OCI-LY3 (cell line): ENCODE results near the gene POLH.
A peak's percentile ranks its signal among the peaks of the same experiment; 100 is the strongest.
"Not testable (repeated sequence)": the region's sequence is repeated elsewhere in the genome, so short reads cannot be mapped to it uniquely, and the experiment has no call there.

Experiments used
- H2AFZ ChIP-seq: fragments of 200-600, 300-600 bp; shearing (Covaris generic); 2 replicates; pipeline ENCODE4 v1.6.0; 2014; ENCODE audit warnings: antibody characterized with exemption, low read depth, low read length
- H3K27ac ChIP-seq: fragments of 200-600, 300-600 bp; sonication (generic); 2 replicates; pipeline ENCODE4 v1.5.1; 2014; ENCODE audit warnings: mild to moderate bottlenecking, low read length, moderate library complexity, mixed read lengths
- H3K27me3 ChIP-seq: fragments of 200-600, 300-600 bp; sonication (generic); 2 replicates; pipeline ENCODE4 v1.6.1; 2014; ENCODE audit warnings: low read depth, low read length, mixed read lengths
- H3K36me3 ChIP-seq: fragments of 200-600, 300-600 bp; sonication (generic); replicated peaks from 2 replicates; pipeline ENCODE3; 2014; ENCODE audit warnings: low read depth, low read length, mixed read lengths
- H3K4me1 ChIP-seq: fragments of 300-600, 200-600 bp; sonication (generic); 2 replicates; pipeline ENCODE4 v1.6.1; 2014; ENCODE audit warnings: low read length, mixed read lengths
- H3K4me2 ChIP-seq: fragments of 200-600, 300-600 bp; sonication (generic); 2 replicates; pipeline ENCODE4 v1.6.1; 2014; ENCODE audit warnings: low read length, mixed read lengths
- H3K4me3 ChIP-seq: fragments of 300-600, 200-600 bp; sonication (generic); 2 replicates; pipeline ENCODE4 v1.5.1; 2014; ENCODE audit warnings: antibody characterized with exemption, mild to moderate bottlenecking, low read length, moderate library complexity
- H3K79me2 ChIP-seq: fragments of 300-600, 200-600 bp; shearing (Covaris generic); 2 replicates; pipeline ENCODE4 v1.6.1; 2014; ENCODE audit warnings: mild to moderate bottlenecking, low read length, mixed read lengths
- H3K9ac ChIP-seq: fragments of 300-600, 200-600 bp; shearing (Covaris generic); 2 replicates; pipeline ENCODE4 v1.6.0; 2014; ENCODE audit warnings: mild to moderate bottlenecking, low read length, moderate library complexity
- H3K9me3 ChIP-seq: fragments of 200-600, 300-600 bp; shearing (Covaris generic); 2 replicates; pipeline ENCODE4 v1.6.1; 2014; ENCODE audit warnings: low read length, mixed read lengths; ENCODE audit not compliant: insufficient read depth
- H4K20me1 ChIP-seq: fragments of 200-600, 300-600 bp; sonication (generic); 2 replicates; pipeline ENCODE4 v1.6.1; 2016; ENCODE audit warnings: low read length, mixed read lengths; ENCODE audit not compliant: insufficient read depth
- EZH2phosphoT487 ChIP-seq: fragments of 200-600 bp; shearing (Covaris generic); IDR thresholded peaks from 2 replicates; pipeline ENCODE4 v1.6.1; 2018; ENCODE audit warnings: antibody characterized with exemption, mixed run types, low read depth
- TF ChIP-seq, protein P1 (sequence below): fragments of 200-600, 300-600 bp; sonication (generic); IDR thresholded peaks from 2 replicates; pipeline ENCODE4 v1.5.1; 2014; ENCODE audit warnings: antibody characterized with exemption, low read length, low read depth

The POLH gene

DNA sequence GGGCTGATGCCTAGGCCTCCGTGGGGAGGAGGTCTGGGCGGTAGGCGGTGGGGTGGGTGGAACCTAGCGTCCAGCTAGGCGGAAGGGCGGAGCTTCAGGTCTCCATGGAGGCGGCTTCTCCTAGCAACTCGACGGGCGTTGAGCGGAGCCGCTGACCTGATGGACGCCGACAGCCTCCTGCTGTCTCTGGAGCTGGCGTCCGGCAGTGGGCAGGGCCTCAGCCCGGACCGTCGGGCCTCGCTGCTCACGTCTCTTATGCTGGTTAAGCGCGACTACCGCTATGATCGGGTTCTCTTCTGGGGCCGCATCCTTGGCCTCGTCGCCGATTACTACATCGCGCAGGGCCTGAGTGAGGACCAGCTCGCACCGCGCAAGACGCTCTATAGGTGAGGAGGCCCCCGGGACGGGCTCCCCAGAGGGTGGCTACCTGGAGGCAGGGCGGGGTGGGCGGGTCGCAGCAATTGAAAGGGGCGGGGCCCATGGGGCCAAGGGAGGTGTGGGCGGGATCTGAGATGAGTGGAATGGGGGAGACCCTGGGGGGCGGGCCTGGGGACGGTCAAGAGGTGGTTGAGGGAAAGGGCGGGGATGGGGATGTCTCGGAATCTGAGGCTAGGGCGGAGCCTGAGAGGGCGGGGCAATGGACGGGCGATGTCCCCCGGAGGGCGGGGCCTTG lies 69.1 kb downstream of the POLH start, which contains the start of gene RSPH9:
Gene RSPH9, plus strand, starts transcription at position 97 of the 673 bp plus-strand sequence. Its CDS starts 63 bp downstream, at position 160.
- peak within 1 kb of the TSS; percentile 3; the same call in 1 of the 2 replicates for H3K27ac ChIP-seq

DNA sequence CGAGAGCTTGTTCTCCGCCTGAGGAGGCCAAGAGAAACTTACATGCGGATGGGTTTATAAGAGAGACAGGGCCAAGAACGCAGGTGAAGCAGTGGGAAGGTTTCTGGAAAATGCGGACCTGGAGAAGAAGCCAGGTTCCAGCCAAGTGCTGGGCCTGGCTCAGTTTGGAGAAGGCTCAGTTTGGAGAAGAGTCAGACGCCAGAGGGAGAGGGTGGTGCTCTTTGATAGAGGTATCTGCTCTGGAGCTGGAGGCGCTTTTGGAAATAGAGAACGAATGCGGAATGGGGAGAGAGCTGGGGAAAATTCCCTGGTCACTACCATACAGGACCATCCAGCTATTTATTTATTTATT lies 69.6 kb downstream of the POLH start:
- Histone ChIP-seq H3K4me1 (no peaks in the 10 kb centered on the region), H3K4me3 (no peak overlapping the region), H3K36me3 (peaks cover 14% of the 10 kb centered on the region), H3K9me3 (no peaks in the 10 kb centered on the region), H4K20me1 (peaks cover 13% of the 10 kb centered on the region), H3K4me2 (no peak overlapping the region), H3K9ac (no peak overlapping the region), H3K27ac (no peak overlapping the region), H2AFZ (no peak overlapping the region), H3K79me2 (peaks cover 8% of the 10 kb centered on the region), H3K27me3 (no peaks in the 10 kb centered on the region)
- no peak for TF ChIP-seq EZH2phosphoT487
- TF ChIP-seq, protein P1, sequence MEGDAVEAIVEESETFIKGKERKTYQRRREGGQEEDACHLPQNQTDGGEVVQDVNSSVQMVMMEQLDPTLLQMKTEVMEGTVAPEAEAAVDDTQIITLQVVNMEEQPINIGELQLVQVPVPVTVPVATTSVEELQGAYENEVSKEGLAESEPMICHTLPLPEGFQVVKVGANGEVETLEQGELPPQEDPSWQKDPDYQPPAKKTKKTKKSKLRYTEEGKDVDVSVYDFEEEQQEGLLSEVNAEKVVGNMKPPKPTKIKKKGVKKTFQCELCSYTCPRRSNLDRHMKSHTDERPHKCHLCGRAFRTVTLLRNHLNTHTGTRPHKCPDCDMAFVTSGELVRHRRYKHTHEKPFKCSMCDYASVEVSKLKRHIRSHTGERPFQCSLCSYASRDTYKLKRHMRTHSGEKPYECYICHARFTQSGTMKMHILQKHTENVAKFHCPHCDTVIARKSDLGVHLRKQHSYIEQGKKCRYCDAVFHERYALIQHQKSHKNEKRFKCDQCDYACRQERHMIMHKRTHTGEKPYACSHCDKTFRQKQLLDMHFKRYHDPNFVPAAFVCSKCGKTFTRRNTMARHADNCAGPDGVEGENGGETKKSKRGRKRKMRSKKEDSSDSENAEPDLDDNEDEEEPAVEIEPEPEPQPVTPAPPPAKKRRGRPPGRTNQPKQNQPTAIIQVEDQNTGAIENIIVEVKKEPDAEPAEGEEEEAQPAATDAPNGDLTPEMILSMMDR: no peak

More for the DNA sequence above, 69.1 kb downstream of the POLH start, which contains the start of gene RSPH9:
- peaks cover 13% of the 10 kb centered on the region for H4K20me1 ChIP-seq
- H3K4me3 ChIP-seq: no peak within 1 kb of the TSS
- H3K4me1 ChIP-seq: no peaks in the 10 kb centered on the region
- H3K79me2 ChIP-seq: peaks cover 13% of the 10 kb centered on the region
- H3K4me2 ChIP-seq: no peak within 1 kb of the TSS
- H3K9me3 ChIP-seq: no peaks in the 10 kb centered on the region
- H2AFZ ChIP-seq: no peak within 1 kb of the TSS
- peaks cover 19% of the 10 kb centered on the region for H3K36me3 ChIP-seq
- no peak for TF ChIP-seq EZH2phosphoT487
- TF ChIP-seq, protein P1: no peak
- H3K9ac ChIP-seq: no peak within 1 kb of the TSS
- H3K27me3 ChIP-seq: no peaks in the 10 kb centered on the region

DNA sequence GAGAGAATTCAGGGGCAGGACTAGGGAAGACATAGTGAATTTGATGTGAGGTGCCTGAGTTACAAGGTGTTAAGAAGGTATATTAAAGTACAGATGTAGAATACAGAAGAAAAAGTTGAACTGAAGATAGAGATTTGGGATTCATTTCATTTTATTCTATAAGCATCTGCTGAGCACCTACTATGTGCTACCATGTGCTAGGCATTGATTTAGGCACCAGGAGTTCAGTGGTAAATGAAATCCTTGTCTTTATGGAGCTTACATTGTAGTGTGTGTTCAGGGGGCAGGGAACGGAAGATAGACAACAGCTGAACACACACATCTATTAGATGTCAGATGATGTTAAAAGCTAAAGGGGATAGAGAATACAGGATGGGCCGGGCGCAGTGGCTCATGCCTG lies 71.6 kb downstream of the POLH start:
- no peak overlapping the region for H2AFZ ChIP-seq
- H3K4me2 ChIP-seq: no peak overlapping the region
- H3K4me3 ChIP-seq: no peak overlapping the region
- no peak overlapping the region for H3K27ac ChIP-seq
- H3K27me3 ChIP-seq: no peaks in the 10 kb centered on the region
- H3K9ac ChIP-seq: no peak overlapping the region
- peaks cover 2% of the 10 kb centered on the region for H3K36me3 ChIP-seq
- H3K4me1 ChIP-seq: peaks cover 1% of the 10 kb centered on the region; the same call in 1 of the 2 replicates
- no peaks in the 10 kb centered on the region for H3K79me2 ChIP-seq
- H4K20me1 ChIP-seq: peaks cover 1% of the 10 kb centered on the region; the same call in 1 of the 2 replicates
- no peaks in the 10 kb centered on the region for H3K9me3 ChIP-seq
- no peak for TF ChIP-seq EZH2phosphoT487
- TF ChIP-seq, protein P1: no peak

- H3K36me3 ChIP-seq: no peaks in the 10 kb centered on the region
- H3K27ac ChIP-seq: no peak overlapping the region
- no peak for TF ChIP-seq EZH2phosphoT487
- TF ChIP-seq, protein P1: no peak
- H3K9ac ChIP-seq: no peak overlapping the region
- no peak overlapping the region for H2AFZ ChIP-seq
- no peaks in the 10 kb centered on the region for H3K9me3 ChIP-seq
- no peak overlapping the region for H3K4me3 ChIP-seq
- no peaks in the 10 kb centered on the region for H3K79me2 ChIP-seq
- peaks cover 4% of the 10 kb centered on the region; the same call in 1 of the 2 replicates for H3K4me1 ChIP-seq
- H4K20me1 ChIP-seq: no peaks in the 10 kb centered on the region
- H3K27me3 ChIP-seq: no peaks in the 10 kb centered on the region
- no peak overlapping the region for H3K4me2 ChIP-seq
Observed at GRCh38 chr6:43648248-43648647, 72.3 kb downstream of the POLH start.

DNA sequence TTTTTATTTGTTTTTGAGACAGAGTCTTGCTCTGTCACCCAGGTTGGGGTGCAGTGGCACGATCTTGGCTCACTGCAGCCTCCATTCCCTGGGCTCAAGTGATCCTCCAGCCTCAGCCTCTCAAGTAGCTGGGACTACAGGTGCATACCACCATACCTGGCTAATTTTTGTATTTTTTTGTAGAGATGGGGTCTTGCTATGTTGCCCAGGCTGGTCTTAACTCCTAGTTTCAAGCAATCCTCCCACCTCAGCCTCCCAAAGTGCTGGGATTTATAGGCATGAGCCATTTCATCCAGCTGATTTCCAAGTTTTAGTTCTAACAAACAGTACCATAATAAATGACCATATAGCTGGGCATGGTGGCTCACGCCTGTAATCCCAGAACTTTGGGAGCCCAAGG lies 76.8 kb downstream of the POLH start:
- not testable (repeated sequence) for H3K4me1 ChIP-seq, H3K36me3 ChIP-seq, H3K9me3 ChIP-seq, H3K27ac ChIP-seq, H3K9ac ChIP-seq, H3K27me3 ChIP-seq, H2AFZ ChIP-seq, H3K4me3 ChIP-seq, H4K20me1 ChIP-seq, H3K79me2 ChIP-seq, H3K4me2 ChIP-seq
